Activated B cell treated with CpG ODN at 0.5 μM for 24 hours (primary cell): ENCODE data around the gene LRRC58. TPM values are rescaled to one million over a fixed set of nuclear protein-coding genes. Genes with fewer than 3 reads are reported as not detected.

Experiments used
- ATAC-seq: fragments of 200-7000 bp; cut with Tn5 transposase; one replicate; pipeline ENCODE4 v1.10.0; 2021; ENCODE audit warnings: low read depth, mild to moderate bottlenecking, moderate library complexity
- CTCF ChIA-PET: fragments of 350-600 bp; sonication (Branson Sonifier 250); formaldehyde crosslinking; loops from one replicate; lab custom pipeline; 2021; ENCODE audit warnings: antibody characterized with exemption; lab: Charles Lee
- POLR2A ChIA-PET: fragments of 350-600 bp; sonication (Branson Sonifier 250); formaldehyde crosslinking; loops from one replicate; lab custom pipeline; 2021; ENCODE audit warnings: antibody characterized with exemption; lab: Charles Lee
- DNase-seq: peaks from one replicate; pipeline ENCODE4 v3.0.0; 2022
- H3K27ac Mint-ChIP-seq: one replicate; pipeline ENCODE4 v1.8.0; 2020; ENCODE audit warnings: mixed read lengths
- H3K27me3 Mint-ChIP-seq: one replicate; pipeline ENCODE4 v1.8.0; 2021; ENCODE audit warnings: mixed read lengths
- H3K36me3 Mint-ChIP-seq: one replicate; pipeline ENCODE4 v1.8.0; 2021; ENCODE audit warnings: low read depth, mixed read lengths
- H3K4me1 Mint-ChIP-seq: one replicate; pipeline ENCODE4 v1.8.0; 2021; ENCODE audit warnings: mixed read lengths
- H3K4me3 Mint-ChIP-seq: one replicate; pipeline ENCODE4 v1.8.0; 2020; ENCODE audit warnings: mild to moderate bottlenecking, mixed read lengths
- H3K9me3 Mint-ChIP-seq: one replicate; pipeline ENCODE4 v1.8.0; 2020; ENCODE audit warnings: mixed read lengths
- CTCF ChIP-seq: fragments of 200-600 bp; IDR thresholded peaks from one replicate; pipeline ENCODE4 v1.8.0; 2022; ENCODE audit warnings: antibody characterized with exemption, mild to moderate bottlenecking
- intact Hi-C: fragments of 100-400 bp; cut with micrococcal nuclease; formaldehyde crosslinking; loops from one replicate; pipeline ENCODE4 v1.15.1; 2024
- total RNA-seq: library from RNA; stranded (reverse); gene quantifications from 2 replicates; pipeline ENCODE4 v1.2.3, GENCODE V29; 2022

The LRRC58 gene
- total RNA-seq, 1 donor from 2014 or later = 18.3 TPM

DNA sequence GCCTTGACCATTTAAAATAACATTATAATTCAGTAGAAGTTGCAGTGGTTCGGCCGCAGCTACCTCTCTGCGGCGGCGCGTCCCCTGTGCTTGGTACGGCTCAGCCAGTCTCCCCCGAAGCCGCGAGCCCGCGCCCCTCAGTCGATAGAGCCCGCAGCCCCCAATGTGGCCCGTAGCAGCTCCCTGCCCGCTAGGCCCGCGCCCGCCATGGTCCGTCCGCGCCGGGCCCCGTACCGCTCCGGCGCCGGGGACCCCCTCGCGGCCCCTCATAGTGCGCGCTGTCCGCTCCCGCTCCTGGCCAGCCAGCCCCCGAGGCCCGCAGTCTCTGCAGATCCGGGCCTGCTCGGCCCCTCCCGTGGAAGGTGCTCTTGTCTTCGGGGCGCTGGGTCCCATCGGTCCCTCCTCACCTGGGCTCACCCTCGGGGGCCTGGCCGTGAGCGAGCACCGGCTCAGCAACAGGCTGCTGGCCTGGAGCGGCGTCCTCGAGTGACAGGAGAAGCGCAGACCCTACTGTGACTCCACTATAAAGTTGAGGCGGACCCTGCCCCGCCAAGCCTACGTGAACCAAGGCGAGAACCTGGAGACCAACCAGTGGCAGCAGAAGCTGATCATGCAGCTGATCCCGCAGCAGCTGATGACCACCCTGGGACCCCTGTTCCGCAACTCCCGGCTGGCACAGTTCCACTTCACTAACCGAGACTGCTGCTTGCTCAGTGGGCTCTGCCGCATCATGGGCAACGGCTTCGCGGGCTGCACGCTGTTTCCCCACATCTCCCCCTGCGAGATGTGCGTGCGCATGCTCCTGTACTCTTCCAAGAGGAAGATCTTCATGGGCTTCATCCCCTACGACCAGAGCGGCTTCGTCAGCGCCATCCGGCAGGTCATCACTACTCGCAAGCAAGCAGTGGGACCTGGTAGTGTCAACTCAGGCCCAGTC, 42.4 kb downstream of the LRRC58 start:
- CTCF ChIA-PET = no interaction called here
- no peaks in the 10 kb centered on the region for H3K9me3 Mint-ChIP-seq

DNA sequence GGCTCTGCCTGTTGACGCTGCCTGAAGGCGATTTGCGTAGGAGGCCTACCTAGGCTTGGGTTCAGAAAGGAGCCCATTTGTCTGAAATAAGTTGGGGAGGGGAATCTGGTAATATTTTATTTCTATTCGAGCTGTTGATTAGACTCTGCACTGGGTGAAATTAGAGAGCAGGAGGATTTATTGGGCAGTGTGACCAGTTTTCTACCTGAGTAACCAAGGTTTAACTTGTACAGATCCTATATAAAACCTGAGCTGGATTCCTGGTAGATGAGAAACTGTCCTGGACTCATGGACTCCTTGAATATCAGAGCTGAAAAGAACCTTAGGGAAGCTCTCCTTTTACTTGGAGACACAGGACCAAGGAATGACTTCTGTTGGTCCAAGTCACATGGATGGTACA, 44.5 kb downstream of the LRRC58 start:
- DNase-seq (no peak), ATAC-seq (no peak)
- intact Hi-C loops = no loop called here
- TF ChIP-seq CTCF = no peak
- Mint-ChIP-seq H3K27ac (no peak overlapping the region), H3K36me3 (no peaks in the 10 kb centered on the region), H3K4me3 (no peak overlapping the region), H3K27me3 (no peaks in the 10 kb centered on the region), H3K9me3 (no peaks in the 10 kb centered on the region), H3K4me1 (no peaks in the 10 kb centered on the region)
- POLR2A ChIA-PET = no interaction called here
- CTCF ChIA-PET = no interaction called here

More for the DNA sequence above, 42.4 kb downstream of the LRRC58 start:
- POLR2A ChIA-PET = no interaction called here
- H3K4me1 Mint-ChIP-seq = no peaks in the 10 kb centered on the region
- no peaks in the 10 kb centered on the region for H3K36me3 Mint-ChIP-seq
- TF ChIP-seq CTCF = no peak
- DNase-seq (no peak), ATAC-seq (no peak)
- no peaks in the 10 kb centered on the region for H3K27me3 Mint-ChIP-seq
- intact Hi-C loops = no loop called here
- H3K27ac Mint-ChIP-seq = no peak overlapping the region
- no peak overlapping the region for H3K4me3 Mint-ChIP-seq

- intact Hi-C loops = no loop called here
- CTCF ChIA-PET = no interaction called here
- no peak for DNase-seq
- POLR2A ChIA-PET = no interaction called here
- TF ChIP-seq CTCF = no peak
- no peaks in the 10 kb centered on the region for H3K27me3 Mint-ChIP-seq
- no peak for ATAC-seq
- H3K27ac Mint-ChIP-seq = no peak overlapping the region
- H3K36me3 Mint-ChIP-seq = no peaks in the 10 kb centered on the region
- H3K4me3 Mint-ChIP-seq = no peak overlapping the region
- no peaks in the 10 kb centered on the region for H3K9me3 Mint-ChIP-seq
- no peaks in the 10 kb centered on the region for H3K4me1 Mint-ChIP-seq
Observed at GRCh38 chr3:120302361-120302760, 46.8 kb downstream of the LRRC58 start.

DNA sequence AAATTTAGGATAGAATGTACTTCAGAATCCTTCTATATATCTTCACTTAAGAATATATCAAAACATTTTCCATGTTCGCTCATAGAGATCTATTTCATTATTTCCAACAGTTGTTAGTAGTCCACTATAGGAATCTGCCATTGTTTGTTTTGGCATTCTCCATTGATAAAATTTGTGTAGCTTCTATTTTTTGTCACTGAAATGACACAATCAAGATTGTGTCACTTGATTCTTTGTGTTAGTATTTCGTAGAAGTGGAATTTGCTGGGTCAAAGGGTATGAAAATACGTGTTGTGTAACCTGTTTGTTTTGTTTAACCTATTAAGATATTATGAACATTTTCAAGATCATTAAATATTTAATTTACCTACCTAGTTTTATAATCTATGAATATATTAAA, 48.2 kb downstream of the LRRC58 start:
- no peak for TF ChIP-seq CTCF
- Mint-ChIP-seq H3K27ac (no peak overlapping the region), H3K36me3 (no peaks in the 10 kb centered on the region), H3K27me3 (no peaks in the 10 kb centered on the region), H3K4me1 (no peaks in the 10 kb centered on the region), H3K4me3 (no peak overlapping the region), H3K9me3 (no peaks in the 10 kb centered on the region)
- ChIA-PET POLR2A (no interaction called here), CTCF (no interaction called here)
- intact Hi-C loops = no loop called here
- DNase-seq (no peak), ATAC-seq (no peak)

- H3K27me3 Mint-ChIP-seq = peaks cover 2% of the 10 kb centered on the region
- POLR2A ChIA-PET = interaction anchor here (0.7 kb wide), 1 partner anchor 1361 kb away, joined by 4 read pairs; the partner anchor contains the start of gene HCLS1
- DNase-seq = no peak
- no peaks in the 10 kb centered on the region for H3K4me1 Mint-ChIP-seq
- no peak overlapping the region for H3K27ac Mint-ChIP-seq
- no peaks in the 10 kb centered on the region for H3K9me3 Mint-ChIP-seq
- no peak for TF ChIP-seq CTCF
- no peak overlapping the region for H3K4me3 Mint-ChIP-seq
- CTCF ChIA-PET = no interaction called here
- H3K36me3 Mint-ChIP-seq = no peaks in the 10 kb centered on the region
- ATAC-seq = no peak
- intact Hi-C loops = no loop called here
Observed at GRCh38 chr3:120299403-120299802, 49.8 kb downstream of the LRRC58 start.
